Panc1 (cell line): ENCODE measurements around the gene MAP2K5.

Experiments used
- POLR2AphosphoS5 ChIP-seq: IDR thresholded peaks from 2 replicates; pipeline ENCODE4 v1.6.1; 2012; ENCODE audit warnings: mild to moderate bottlenecking, low read depth, low read length, moderate library complexity
- SIN3A ChIP-seq: IDR thresholded peaks from 2 replicates; pipeline ENCODE4 v1.6.1; 2012; ENCODE audit warnings: low read depth, mild to moderate bottlenecking, low read length, moderate library complexity, borderline replicate concordance; ENCODE audit not compliant: insufficient read depth
- TF ChIP-seq, protein P1 (sequence below): fragments of 450-650 bp; IDR thresholded peaks from 2 replicates; pipeline ENCODE4 v1.5.1; 2017; ENCODE audit warnings: mild to moderate bottlenecking

DNA sequence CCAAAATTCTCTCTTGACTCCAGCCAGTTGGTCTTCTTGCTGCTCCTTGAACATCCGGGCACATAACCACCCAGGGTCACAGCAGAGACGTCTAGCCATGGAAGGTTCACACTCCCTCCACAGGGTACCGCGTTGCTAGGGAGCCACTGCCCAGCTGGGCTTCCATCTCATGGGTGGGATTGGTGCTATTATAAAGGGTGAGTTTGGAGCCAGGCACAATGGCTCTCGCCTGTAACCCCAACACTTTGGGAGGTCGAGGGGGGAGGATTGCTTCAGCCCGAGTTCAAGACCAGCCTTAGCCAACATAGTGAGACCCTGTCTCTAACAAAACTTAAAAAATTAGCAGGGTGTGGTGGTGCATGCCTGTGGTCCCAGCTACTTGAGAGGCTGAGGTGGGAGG, 265.3 kb downstream of the MAP2K5 start:
- TF ChIP-seq, protein P1, sequence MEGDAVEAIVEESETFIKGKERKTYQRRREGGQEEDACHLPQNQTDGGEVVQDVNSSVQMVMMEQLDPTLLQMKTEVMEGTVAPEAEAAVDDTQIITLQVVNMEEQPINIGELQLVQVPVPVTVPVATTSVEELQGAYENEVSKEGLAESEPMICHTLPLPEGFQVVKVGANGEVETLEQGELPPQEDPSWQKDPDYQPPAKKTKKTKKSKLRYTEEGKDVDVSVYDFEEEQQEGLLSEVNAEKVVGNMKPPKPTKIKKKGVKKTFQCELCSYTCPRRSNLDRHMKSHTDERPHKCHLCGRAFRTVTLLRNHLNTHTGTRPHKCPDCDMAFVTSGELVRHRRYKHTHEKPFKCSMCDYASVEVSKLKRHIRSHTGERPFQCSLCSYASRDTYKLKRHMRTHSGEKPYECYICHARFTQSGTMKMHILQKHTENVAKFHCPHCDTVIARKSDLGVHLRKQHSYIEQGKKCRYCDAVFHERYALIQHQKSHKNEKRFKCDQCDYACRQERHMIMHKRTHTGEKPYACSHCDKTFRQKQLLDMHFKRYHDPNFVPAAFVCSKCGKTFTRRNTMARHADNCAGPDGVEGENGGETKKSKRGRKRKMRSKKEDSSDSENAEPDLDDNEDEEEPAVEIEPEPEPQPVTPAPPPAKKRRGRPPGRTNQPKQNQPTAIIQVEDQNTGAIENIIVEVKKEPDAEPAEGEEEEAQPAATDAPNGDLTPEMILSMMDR = no peak
- TF ChIP-seq POLR2AphosphoS5 = no peak
- TF ChIP-seq SIN3A = no peak
